Right lobe of liver (tissue), 6 donors: ENCODE results near the gene SFT2D1. TPM values are rescaled to one million over a fixed set of nuclear protein-coding genes. Genes with fewer than 3 reads are reported as not detected.

ENCODE experiments used
- ATAC-seq, 4 donors: fragments of 200-7000 bp; cut with Tn5 transposase; one replicate each; pipeline ENCODE4 v1.9.1; 2020; ENCODE audit warnings: mild to moderate bottlenecking in 4 of 4, moderate library complexity in 4 of 4
- DNase-seq, 3 donors: peaks; one replicate each; pipeline ENCODE4 v3.0.0-alpha.2; 2020
- H3K27ac ChIP-seq, 3 donors: fragments of 200-600 bp; one replicate each; pipeline ENCODE4 v1.8.0; 2022
- H3K27me3 ChIP-seq, 2 donors: fragments of 200-600 bp; one replicate each; pipeline ENCODE4 v1.8.0; 2022
- H3K36me3 ChIP-seq, 4 donors: fragments of 200-600 bp; sonication (generic) in 1 of 4; one replicate each; pipeline versions ENCODE4 v1.5.1 to v1.8.0; 2017 to 2022; ENCODE audit warnings: control low read depth in 1 of 4
- H3K4me1 ChIP-seq, 4 donors: fragments of 200-600 bp; sonication (generic) in 1 of 4; one replicate each; pipeline versions ENCODE4 v1.5.1 to v1.8.0; 2017 to 2022; ENCODE audit warnings: control low read depth in 1 of 4
- H3K4me3 ChIP-seq, 3 donors: fragments of 200-600 bp; one replicate each; pipeline ENCODE4 v1.8.0; 2022
- H3K9me3 ChIP-seq, 4 donors: fragments of 200-600 bp; sonication (generic) in 1 of 4; one replicate each; pipeline versions ENCODE4 v1.5.1 to v1.8.0; 2017 to 2022; ENCODE audit warnings: control low read depth in 1 of 4
- POLR2A ChIP-seq: fragments of 450-650 bp; IDR thresholded peaks from one replicate; pipeline ENCODE4 v1.6.1; 2017; ENCODE audit warnings: antibody characterized with exemption, mild to moderate bottlenecking
- WGBS: methylation state at CpG from one replicate; pipeline ENCODE4 v1.1.6; 2018; ENCODE audit warnings: low coverage, low lambda C conversion rate; ENCODE audit not compliant: insufficient coverage; ENCODE audit errors: missing lambda C conversion rate; 5-methylcytosine and 5-hydroxymethylcytosine counted together
- intact Hi-C, 2 donors: fragments of 100-400 bp; cut with DNase I; formaldehyde crosslinking; loops; one replicate each; pipeline versions ENCODE4 v1.11.2 to v1.14.1; 2022
- total RNA-seq, 6 experiments: library from RNA; depleted of rRNA in 2 of 6; stranded (reverse); fragments of >200 nt in 2 of 6; fragmentation: NEBNext Ultra II Directional in 3 of 6; extraction: Animal tissue kit (Norgen Biotek cat#: 25700) in 3 of 6; gene quantifications; one replicate each; pipeline versions ENCODE4 v1.1.0 to v1.2.4, GENCODE V29; 2016 to 2023
- TF ChIP-seq, protein P1 (sequence below), 4 donors: fragments of 200-600 bp in 3 of 4; fragments of 450-650 bp in 1 of 4; IDR thresholded peaks; one replicate each; pipeline versions ENCODE4 v1.5.1 to v1.8.0; 2016 to 2022; ENCODE audit warnings: antibody characterized with exemption in 4 of 4, mild to moderate bottlenecking in 2 of 4
- donor health status: DM: no; HTN: yes; CAD: no.
- donor health status: DM: no; HTN: no; CAD: no.
- donor health status: DM: no; HTN: no; CAD: no.
- donor health status: DM: no; HTN: yes; CAD: no.
- donor health status: DM: no; HTN: yes; CAD: no.

SFT2D1 gene
- total RNA-seq, 6 experiments from 2014 or later: 6.7 to 14.0 (median 12.8) TPM

DNA sequence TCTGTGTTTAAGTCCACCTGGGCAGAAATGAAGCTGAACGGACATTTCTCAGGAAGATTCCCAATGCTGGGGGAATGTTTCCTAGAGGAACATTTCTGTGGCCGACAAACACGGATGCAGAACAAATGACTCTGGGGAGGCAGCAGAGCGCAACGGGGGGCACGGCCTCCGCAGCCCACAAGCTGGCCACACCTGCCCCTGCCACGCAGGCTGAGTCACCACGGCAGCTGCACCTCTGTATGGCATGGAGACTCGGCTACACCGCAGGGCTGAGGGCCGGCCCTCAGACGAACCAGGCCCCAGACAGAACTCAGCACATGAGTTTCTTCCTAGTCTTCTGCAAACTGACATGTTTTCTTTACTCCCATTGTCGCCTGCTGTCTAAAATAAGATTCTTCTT lies 24.1 kb downstream of the SFT2D1 start:
- WGBS: 73% methylated on average over 5 of the region's 14 CpGs
- ATAC-seq (no peak), DNase-seq (no peak)
- intact Hi-C loops: loop anchor here in 1 of 2 donors (10.0 kb wide), 1 partner anchor 77 kb away; no protein-coding TSS in a partner anchor
- H3K27me3 ChIP-seq: no peaks in the 10 kb centered on the region
- H3K9me3 ChIP-seq: no peaks in the 10 kb centered on the region
- H3K36me3 ChIP-seq: peaks cover 0 to 21% (median 4%) of the 10 kb centered on the region in 4 donors
- H3K27ac ChIP-seq: no peak overlapping the region
- H3K4me3 ChIP-seq: no peak overlapping the region
- TF ChIP-seq POLR2A: no peak
- TF ChIP-seq, protein P1, sequence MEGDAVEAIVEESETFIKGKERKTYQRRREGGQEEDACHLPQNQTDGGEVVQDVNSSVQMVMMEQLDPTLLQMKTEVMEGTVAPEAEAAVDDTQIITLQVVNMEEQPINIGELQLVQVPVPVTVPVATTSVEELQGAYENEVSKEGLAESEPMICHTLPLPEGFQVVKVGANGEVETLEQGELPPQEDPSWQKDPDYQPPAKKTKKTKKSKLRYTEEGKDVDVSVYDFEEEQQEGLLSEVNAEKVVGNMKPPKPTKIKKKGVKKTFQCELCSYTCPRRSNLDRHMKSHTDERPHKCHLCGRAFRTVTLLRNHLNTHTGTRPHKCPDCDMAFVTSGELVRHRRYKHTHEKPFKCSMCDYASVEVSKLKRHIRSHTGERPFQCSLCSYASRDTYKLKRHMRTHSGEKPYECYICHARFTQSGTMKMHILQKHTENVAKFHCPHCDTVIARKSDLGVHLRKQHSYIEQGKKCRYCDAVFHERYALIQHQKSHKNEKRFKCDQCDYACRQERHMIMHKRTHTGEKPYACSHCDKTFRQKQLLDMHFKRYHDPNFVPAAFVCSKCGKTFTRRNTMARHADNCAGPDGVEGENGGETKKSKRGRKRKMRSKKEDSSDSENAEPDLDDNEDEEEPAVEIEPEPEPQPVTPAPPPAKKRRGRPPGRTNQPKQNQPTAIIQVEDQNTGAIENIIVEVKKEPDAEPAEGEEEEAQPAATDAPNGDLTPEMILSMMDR (IDR thresholded peaks at IDR 0.05): no peak
- H3K4me1 ChIP-seq: no peaks in the 10 kb centered on the region

DNA sequence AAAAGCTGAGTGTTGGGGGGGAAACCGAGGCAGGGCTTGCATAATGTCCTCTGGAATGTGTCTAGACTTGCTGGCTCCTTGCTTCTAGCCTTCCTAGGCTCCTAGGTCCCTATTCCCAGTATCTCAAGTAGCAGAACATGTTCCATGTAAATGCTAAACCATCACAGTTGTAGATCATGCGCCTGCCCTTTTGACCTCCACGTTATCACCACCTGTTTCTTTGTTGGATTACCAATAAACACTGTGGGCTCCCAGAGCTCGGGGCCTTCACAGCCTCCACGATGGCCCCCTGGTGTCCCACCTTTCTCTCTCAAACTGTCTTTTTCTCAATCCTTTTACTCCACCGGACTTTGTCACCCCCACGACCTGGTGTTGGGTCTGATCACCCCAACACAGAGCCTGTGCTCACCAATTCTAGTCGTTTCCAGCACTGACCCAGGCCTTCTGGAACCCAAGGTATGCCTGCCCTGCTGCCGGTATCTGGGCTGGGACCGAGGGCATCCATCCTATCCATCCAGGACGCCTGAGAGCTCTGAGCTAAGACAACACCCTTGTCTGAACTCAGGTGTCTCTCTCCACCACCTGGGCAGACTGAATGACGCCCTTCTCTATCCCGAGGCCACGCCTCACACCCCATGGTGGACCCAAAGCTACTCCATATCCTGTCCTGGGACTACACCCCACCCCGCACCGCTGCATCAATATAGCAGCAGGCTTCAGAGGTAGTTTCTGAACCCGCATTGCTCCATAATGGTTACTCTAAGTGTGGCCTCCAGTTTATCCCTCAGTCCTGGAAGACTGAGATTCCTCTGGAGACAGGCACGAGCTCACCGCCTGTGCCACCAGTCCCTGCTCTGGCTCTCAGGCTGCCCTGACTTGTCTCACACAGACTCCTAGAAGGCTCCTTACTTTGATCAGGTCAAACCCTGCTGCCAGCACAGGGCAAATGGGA lies 24.8 kb downstream of the SFT2D1 start:
- DNase-seq: no peak
- WGBS: 77% methylated on average over 12 of the region's 19 CpGs
- Histone ChIP-seq H3K27me3 (no peaks in the 10 kb centered on the region), H3K4me1 (no peaks in the 10 kb centered on the region), H3K27ac (no peak overlapping the region), H3K9me3 (no peaks in the 10 kb centered on the region), H3K4me3 (no peak overlapping the region), H3K36me3 (peaks cover 0 to 17% (median 4%) of the 10 kb centered on the region in 4 donors)
- intact Hi-C loops: loop anchor here in 1 of 2 donors (10.0 kb wide), 1 partner anchor 77 kb away; no protein-coding TSS in a partner anchor
- ATAC-seq: peak in 1 of 4 donors; percentile 22
- TF ChIP-seq, protein P1 (IDR thresholded peaks at IDR 0.05): no peak
- TF ChIP-seq POLR2A: no peak

DNA sequence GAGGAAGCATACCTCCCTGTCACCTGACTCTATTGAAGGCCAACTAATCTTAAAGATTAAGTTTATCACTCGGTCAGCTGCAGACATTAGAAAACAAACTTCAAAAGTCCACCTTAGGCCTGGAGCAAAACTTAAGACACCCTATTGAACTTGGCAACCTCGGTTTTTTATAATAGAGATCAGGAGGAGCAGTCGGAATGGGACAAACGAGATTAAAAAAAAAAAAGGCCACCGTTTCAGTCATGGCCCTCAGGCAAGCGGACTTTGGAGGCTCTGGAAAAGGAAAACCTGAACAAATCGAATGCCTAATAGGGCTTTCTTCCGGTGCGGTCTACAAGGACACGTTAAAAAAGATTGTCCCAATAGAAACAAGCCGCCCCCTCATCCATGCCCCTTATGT lies 26.9 kb downstream of the SFT2D1 start:
- H3K27ac ChIP-seq: no peak overlapping the region
- no peak for ATAC-seq
- H3K4me3 ChIP-seq: no peak overlapping the region
- no peaks in the 10 kb centered on the region for H3K9me3 ChIP-seq
- H3K27me3 ChIP-seq: no peaks in the 10 kb centered on the region
- no peaks in the 10 kb centered on the region for H3K4me1 ChIP-seq
- WGBS: 74% methylated on average over 8 of the region's 11 CpGs
- H3K36me3 ChIP-seq: peaks cover 0 to 5% (median 0%) of the 10 kb centered on the region in 4 donors
- TF ChIP-seq POLR2A: no peak
- TF ChIP-seq, protein P1 (IDR thresholded peaks at IDR 0.05): no peak
- no peak for DNase-seq
- intact Hi-C loops: loop anchor here in 1 of 2 donors (10.0 kb wide), 1 partner anchor 79 kb away; no protein-coding TSS in a partner anchor

DNA sequence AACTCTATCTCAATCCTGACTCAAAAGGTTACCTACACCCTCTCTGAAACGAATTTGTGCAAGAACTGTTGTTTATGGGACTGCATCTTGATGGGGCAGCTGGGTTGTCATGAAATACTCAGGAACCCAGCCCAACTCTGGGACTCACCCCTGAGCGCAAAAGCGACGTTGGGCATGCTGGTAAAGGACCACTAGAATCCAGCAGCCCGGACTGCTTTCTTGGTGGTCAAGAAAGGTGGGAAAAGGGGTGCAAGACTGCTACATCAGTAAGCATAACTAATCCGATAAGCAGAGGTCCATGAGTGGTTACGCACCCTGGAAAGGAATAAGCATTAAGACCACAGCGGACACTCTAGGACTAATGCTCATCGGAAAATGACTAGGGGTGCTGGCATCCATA lies 27.9 kb downstream of the SFT2D1 start:
- intact Hi-C loops: loop anchor here in 1 of 2 donors (10.0 kb wide), 1 partner anchor 80 kb away; no protein-coding TSS in a partner anchor
- 77% methylated on average over 9 of the region's 9 CpGs for WGBS
- Histone ChIP-seq H3K4me1 (no peaks in the 10 kb centered on the region), H3K27ac (no peak overlapping the region), H3K27me3 (no peaks in the 10 kb centered on the region), H3K9me3 (no peaks in the 10 kb centered on the region), H3K36me3 (no peaks in the 10 kb centered on the region), H3K4me3 (no peak overlapping the region)
- DNase-seq: no peak
- ATAC-seq: no peak
- TF ChIP-seq, protein P1 (IDR thresholded peaks at IDR 0.05): no peak
- TF ChIP-seq POLR2A: no peak
